HL-60 (cell line): ENCODE data around the gene RGS7.

ENCODE experiments used
- GABPA ChIP-seq: IDR thresholded peaks from 2 replicates; pipeline ENCODE4 v1.6.1; 2012; ENCODE audit warnings: low read depth
- POLR2AphosphoS5 ChIP-seq: IDR thresholded peaks from 2 replicates; pipeline ENCODE4 v1.6.1; 2012; ENCODE audit warnings: low read depth
- SPI1 ChIP-seq: IDR thresholded peaks from 2 replicates; pipeline ENCODE4 v1.6.1; 2012; ENCODE audit warnings: low read depth, mild to moderate bottlenecking, borderline replicate concordance
- TF ChIP-seq, protein P1 (sequence below): IDR thresholded peaks from one replicate; pipeline ENCODE4 v1.5.1; 2011; ENCODE audit warnings: low read length, control low read depth, inconsistent platforms; ENCODE audit not compliant: insufficient read depth
- TF ChIP-seq, protein P2 (sequence below): IDR thresholded peaks from 2 replicates; pipeline ENCODE4 v1.6.1; 2012; ENCODE audit warnings: low read depth; ENCODE audit not compliant: insufficient replicate concordance

DNA sequence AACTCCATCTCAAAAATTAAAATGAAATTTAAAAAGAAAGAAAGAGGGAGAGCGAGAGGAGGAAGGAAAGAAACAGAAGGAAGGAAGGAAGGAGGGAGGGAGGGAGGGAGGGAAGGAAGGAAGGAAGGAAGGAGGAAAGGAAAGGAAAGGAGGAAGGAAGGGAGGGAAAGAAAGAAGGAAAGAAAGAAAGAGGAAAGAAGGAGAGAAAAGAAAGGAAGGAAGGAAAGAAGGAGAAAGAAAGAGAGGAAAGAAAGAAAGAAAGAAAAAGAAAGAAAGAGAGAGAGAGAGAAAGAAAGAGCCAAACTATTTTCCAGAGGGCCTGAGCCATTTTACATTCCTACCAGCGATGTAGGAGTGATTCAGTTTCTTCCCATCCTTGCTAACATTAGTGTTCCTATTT is 364.0 kb downstream of the RGS7 start:
- TF ChIP-seq, protein P1, sequence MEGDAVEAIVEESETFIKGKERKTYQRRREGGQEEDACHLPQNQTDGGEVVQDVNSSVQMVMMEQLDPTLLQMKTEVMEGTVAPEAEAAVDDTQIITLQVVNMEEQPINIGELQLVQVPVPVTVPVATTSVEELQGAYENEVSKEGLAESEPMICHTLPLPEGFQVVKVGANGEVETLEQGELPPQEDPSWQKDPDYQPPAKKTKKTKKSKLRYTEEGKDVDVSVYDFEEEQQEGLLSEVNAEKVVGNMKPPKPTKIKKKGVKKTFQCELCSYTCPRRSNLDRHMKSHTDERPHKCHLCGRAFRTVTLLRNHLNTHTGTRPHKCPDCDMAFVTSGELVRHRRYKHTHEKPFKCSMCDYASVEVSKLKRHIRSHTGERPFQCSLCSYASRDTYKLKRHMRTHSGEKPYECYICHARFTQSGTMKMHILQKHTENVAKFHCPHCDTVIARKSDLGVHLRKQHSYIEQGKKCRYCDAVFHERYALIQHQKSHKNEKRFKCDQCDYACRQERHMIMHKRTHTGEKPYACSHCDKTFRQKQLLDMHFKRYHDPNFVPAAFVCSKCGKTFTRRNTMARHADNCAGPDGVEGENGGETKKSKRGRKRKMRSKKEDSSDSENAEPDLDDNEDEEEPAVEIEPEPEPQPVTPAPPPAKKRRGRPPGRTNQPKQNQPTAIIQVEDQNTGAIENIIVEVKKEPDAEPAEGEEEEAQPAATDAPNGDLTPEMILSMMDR, result no peak
- TF ChIP-seq POLR2AphosphoS5, result no peak
- TF ChIP-seq, protein P2, sequence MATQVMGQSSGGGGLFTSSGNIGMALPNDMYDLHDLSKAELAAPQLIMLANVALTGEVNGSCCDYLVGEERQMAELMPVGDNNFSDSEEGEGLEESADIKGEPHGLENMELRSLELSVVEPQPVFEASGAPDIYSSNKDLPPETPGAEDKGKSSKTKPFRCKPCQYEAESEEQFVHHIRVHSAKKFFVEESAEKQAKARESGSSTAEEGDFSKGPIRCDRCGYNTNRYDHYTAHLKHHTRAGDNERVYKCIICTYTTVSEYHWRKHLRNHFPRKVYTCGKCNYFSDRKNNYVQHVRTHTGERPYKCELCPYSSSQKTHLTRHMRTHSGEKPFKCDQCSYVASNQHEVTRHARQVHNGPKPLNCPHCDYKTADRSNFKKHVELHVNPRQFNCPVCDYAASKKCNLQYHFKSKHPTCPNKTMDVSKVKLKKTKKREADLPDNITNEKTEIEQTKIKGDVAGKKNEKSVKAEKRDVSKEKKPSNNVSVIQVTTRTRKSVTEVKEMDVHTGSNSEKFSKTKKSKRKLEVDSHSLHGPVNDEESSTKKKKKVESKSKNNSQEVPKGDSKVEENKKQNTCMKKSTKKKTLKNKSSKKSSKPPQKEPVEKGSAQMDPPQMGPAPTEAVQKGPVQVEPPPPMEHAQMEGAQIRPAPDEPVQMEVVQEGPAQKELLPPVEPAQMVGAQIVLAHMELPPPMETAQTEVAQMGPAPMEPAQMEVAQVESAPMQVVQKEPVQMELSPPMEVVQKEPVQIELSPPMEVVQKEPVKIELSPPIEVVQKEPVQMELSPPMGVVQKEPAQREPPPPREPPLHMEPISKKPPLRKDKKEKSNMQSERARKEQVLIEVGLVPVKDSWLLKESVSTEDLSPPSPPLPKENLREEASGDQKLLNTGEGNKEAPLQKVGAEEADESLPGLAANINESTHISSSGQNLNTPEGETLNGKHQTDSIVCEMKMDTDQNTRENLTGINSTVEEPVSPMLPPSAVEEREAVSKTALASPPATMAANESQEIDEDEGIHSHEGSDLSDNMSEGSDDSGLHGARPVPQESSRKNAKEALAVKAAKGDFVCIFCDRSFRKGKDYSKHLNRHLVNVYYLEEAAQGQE, result no peak
- no peak for TF ChIP-seq GABPA
- TF ChIP-seq SPI1, result no peak
